Panc1 (cell line): ENCODE measurements around the gene TMEM187. TPM values are rescaled to one million over a fixed set of nuclear protein-coding genes. Genes with fewer than 3 reads are reported as not detected.

Experiments
- ATAC-seq: fragments of 200-7000 bp; cut with Tn5 transposase; 2 replicates; pipeline ENCODE4 v1.9.1; 2020; ENCODE audit warnings: mild to moderate bottlenecking, moderate library complexity
- BruUV-seq: library from RNA; stranded (reverse); fragments of 400-500 nt; replicated peaks from 2 replicates; lab custom pipeline; 2021; lab: Mats Ljungman, UMichigan
- CTCF ChIA-PET: fragments of 300-600 bp; sonication (Branson Sonifier 250); formaldehyde crosslinking; loops from one replicate; lab custom pipeline; 2022; ENCODE audit warnings: antibody characterized with exemption; lab: Charles Lee
- POLR2A ChIA-PET: fragments of 300-600 bp; sonication (Branson Sonifier 250); formaldehyde crosslinking; loops from one replicate; lab custom pipeline; 2022; ENCODE audit warnings: antibody characterized with exemption; lab: Charles Lee
- DNase-seq: peaks from one replicate; pipeline ENCODE4 v3.0.0-alpha.2; 2010; ENCODE audit warnings: low read depth, low spot score
- H3K27ac ChIP-seq: 2 replicates; pipeline ENCODE4 v1.5.1; 2011; ENCODE audit warnings: mild to moderate bottlenecking, low read length, inconsistent platforms
- H3K27me3 ChIP-seq: fragments of 200-500 bp; sonication (Bioruptor generic); 2 replicates; pipeline ENCODE4 v1.6.0; 2014; ENCODE audit warnings: low read length, inconsistent platforms; ENCODE audit not compliant: control insufficient read depth, insufficient read depth
- H3K36me3 ChIP-seq: fragments of 200-500 bp; sonication (Bioruptor generic); 2 replicates; pipeline ENCODE4 v1.5.1; 2014; ENCODE audit warnings: inconsistent platforms, mild to moderate bottlenecking, low read length, moderate library complexity; ENCODE audit not compliant: control insufficient read depth, insufficient read depth
- H3K4me1 ChIP-seq: 2 replicates; pipeline ENCODE4 v1.5.1; 2011; ENCODE audit warnings: inconsistent platforms, mild to moderate bottlenecking, low read length, moderate library complexity; ENCODE audit not compliant: control insufficient read depth, insufficient read depth
- H3K4me3 ChIP-seq, 2 experiments: 2 replicates each; pipeline ENCODE4 v1.5.1; 2011 to 2012; ENCODE audit warnings: low read depth in 2 of 2, low read length in 2 of 2, mild to moderate bottlenecking in 2 of 2, inconsistent platforms in 1 of 2, moderate library complexity in 1 of 2
- H3K9me3 ChIP-seq: fragments of 200-500 bp; sonication (Bioruptor generic); 2 replicates; pipeline ENCODE4 v1.5.1; 2014; ENCODE audit warnings: low read depth, mild to moderate bottlenecking, inconsistent platforms, low read length, moderate library complexity; ENCODE audit not compliant: control insufficient read depth, insufficient read depth
- POLR2AphosphoS5 ChIP-seq: IDR thresholded peaks from 2 replicates; pipeline ENCODE4 v1.6.1; 2012; ENCODE audit warnings: mild to moderate bottlenecking, low read depth, low read length, moderate library complexity
- SIN3A ChIP-seq: IDR thresholded peaks from 2 replicates; pipeline ENCODE4 v1.6.1; 2012; ENCODE audit warnings: low read depth, mild to moderate bottlenecking, low read length, moderate library complexity, borderline replicate concordance; ENCODE audit not compliant: insufficient read depth
- TCF7L2 ChIP-seq: IDR thresholded peaks from 2 replicates; pipeline ENCODE4 v1.6.1; 2011; ENCODE audit warnings: mild to moderate bottlenecking, low read depth, low read length, inconsistent platforms
- in situ Hi-C: cut with HindIII; loops from 2 replicates; pipeline ENCODE4 v1.10.0; 2016; ENCODE audit warnings: low sequenced_read_pairs, low pct_unique_long_range_greater_than_20kb
- intact Hi-C: fragments of 100-400 bp; cut with micrococcal nuclease; formaldehyde crosslinking; loops from one replicate; pipeline ENCODE4 v1.10.0; 2022; ENCODE audit not compliant: unreplicated experiment
- total RNA-seq: library from RNA; stranded (reverse); gene quantifications from one replicate; pipeline ENCODE4 v1.2.1, GENCODE V29; 2021; ENCODE audit not compliant: unreplicated experiment
- TF ChIP-seq, protein P1 (sequence below): fragments of 450-650 bp; IDR thresholded peaks from 2 replicates; pipeline ENCODE4 v1.5.1; 2017; ENCODE audit warnings: mild to moderate bottlenecking
- TF ChIP-seq, protein P2 (sequence below), 2 experiments: IDR thresholded peaks; 2 replicates each; pipeline ENCODE4 v1.6.1; 2011 to 2012; ENCODE audit warnings: low read depth in 2 of 2, control low read depth in 1 of 2, low read length in 1 of 2, mild to moderate bottlenecking in 1 of 2, moderate library complexity in 1 of 2; ENCODE audit not compliant: insufficient read depth in 1 of 2

TMEM187 gene
- total RNA-seq, 1 experiment from 2014 or later: 15.7 TPM

DNA sequence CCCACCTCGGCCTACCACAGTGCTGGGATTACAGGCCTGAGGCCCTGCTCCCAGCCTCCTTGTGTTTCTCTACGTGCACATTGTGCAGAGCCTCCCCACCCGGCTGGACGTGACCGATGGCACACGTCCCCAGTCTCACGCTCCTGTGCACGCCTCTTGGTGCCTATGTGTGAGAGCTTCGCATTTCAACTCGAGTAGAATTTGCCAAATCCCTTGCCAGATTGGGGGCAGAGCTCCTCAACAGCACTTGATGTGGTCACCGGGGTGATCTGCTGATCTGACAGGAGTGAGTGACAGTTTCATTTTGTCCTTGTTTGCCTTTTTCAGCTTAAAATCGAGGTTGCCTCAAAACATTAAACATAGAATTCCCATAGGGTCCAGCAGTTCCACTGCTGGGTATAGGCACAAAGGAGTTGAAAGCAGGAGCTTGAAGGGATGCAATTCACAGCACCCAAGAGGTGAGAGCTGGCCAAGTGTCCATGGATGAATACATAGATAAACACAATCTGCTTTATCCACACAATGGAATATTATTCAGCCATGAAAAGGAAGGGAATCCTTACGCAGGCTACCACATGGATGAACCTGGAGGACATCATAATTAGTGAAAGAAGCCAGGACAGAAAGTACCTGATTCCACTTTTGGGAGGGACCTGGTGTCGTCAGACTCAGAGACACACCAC lies 17.6 kb downstream of the TMEM187 start:
- peaks cover 5% of the 10 kb centered on the region for H3K4me1 ChIP-seq
- no peaks in the 10 kb centered on the region for H3K36me3 ChIP-seq
- ChIA-PET POLR2A (no interaction called here), CTCF (interaction anchor here (0.6 kb wide), 1 partner anchor 127 kb away, joined by 8 read pairs; no protein-coding TSS in a partner anchor)
- DNase-seq: no peak
- TF ChIP-seq POLR2AphosphoS5: no peak
- TF ChIP-seq TCF7L2: no peak
- TF ChIP-seq, protein P1, sequence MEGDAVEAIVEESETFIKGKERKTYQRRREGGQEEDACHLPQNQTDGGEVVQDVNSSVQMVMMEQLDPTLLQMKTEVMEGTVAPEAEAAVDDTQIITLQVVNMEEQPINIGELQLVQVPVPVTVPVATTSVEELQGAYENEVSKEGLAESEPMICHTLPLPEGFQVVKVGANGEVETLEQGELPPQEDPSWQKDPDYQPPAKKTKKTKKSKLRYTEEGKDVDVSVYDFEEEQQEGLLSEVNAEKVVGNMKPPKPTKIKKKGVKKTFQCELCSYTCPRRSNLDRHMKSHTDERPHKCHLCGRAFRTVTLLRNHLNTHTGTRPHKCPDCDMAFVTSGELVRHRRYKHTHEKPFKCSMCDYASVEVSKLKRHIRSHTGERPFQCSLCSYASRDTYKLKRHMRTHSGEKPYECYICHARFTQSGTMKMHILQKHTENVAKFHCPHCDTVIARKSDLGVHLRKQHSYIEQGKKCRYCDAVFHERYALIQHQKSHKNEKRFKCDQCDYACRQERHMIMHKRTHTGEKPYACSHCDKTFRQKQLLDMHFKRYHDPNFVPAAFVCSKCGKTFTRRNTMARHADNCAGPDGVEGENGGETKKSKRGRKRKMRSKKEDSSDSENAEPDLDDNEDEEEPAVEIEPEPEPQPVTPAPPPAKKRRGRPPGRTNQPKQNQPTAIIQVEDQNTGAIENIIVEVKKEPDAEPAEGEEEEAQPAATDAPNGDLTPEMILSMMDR: no peak
- TF ChIP-seq, protein P2, sequence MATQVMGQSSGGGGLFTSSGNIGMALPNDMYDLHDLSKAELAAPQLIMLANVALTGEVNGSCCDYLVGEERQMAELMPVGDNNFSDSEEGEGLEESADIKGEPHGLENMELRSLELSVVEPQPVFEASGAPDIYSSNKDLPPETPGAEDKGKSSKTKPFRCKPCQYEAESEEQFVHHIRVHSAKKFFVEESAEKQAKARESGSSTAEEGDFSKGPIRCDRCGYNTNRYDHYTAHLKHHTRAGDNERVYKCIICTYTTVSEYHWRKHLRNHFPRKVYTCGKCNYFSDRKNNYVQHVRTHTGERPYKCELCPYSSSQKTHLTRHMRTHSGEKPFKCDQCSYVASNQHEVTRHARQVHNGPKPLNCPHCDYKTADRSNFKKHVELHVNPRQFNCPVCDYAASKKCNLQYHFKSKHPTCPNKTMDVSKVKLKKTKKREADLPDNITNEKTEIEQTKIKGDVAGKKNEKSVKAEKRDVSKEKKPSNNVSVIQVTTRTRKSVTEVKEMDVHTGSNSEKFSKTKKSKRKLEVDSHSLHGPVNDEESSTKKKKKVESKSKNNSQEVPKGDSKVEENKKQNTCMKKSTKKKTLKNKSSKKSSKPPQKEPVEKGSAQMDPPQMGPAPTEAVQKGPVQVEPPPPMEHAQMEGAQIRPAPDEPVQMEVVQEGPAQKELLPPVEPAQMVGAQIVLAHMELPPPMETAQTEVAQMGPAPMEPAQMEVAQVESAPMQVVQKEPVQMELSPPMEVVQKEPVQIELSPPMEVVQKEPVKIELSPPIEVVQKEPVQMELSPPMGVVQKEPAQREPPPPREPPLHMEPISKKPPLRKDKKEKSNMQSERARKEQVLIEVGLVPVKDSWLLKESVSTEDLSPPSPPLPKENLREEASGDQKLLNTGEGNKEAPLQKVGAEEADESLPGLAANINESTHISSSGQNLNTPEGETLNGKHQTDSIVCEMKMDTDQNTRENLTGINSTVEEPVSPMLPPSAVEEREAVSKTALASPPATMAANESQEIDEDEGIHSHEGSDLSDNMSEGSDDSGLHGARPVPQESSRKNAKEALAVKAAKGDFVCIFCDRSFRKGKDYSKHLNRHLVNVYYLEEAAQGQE (IDR thresholded peaks at IDR 0.05; ENCODE audit: insufficient read depth in 1 of 2, low read depth in 2 of 2, low read length in 1 of 2): no peak
- TF ChIP-seq SIN3A: no peak
- H3K27me3 ChIP-seq: no peaks in the 10 kb centered on the region
- ATAC-seq: no peak
- BruUV-seq: no TSS peak
- in situ Hi-C loops (no loop called here), intact Hi-C loops (no loop called here)
- no peak overlapping the region for H3K4me3 ChIP-seq
- H3K27ac ChIP-seq: no peak overlapping the region
- H3K9me3 ChIP-seq: no peaks in the 10 kb centered on the region

DNA sequence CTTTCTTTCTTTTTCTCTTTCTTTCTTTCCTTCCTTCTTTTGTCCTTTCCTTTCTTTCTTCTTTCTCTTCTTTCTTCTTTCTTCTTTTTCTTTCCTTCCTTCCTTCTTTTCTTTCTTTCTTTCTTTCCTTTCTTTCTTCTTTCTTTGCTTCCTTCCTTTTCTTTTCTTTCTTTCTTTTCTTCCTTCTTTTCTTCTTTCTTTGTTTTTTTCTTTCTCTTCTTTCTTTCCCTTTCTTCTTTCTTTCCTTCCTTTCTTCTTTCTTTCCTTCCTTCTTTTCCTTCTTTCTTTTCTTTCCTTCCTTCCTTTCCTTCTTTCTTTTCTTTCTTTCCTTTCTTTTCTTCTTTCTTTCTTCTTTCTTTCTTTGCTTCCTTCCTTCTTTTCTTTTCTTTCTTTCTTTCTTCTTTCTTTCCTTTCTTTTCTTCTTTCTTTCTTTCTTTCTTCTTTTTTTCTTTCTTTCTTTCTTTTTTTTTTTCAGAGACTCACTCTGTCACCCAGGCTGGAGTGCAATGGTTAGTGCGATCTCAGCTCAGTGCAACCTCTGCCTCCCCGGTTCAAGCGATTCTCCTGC lies 18.5 kb downstream of the TMEM187 start:
- ATAC-seq (no peak), DNase-seq (no peak)
- no peaks in the 10 kb centered on the region for H3K36me3 ChIP-seq
- BruUV-seq: no TSS peak
- TF ChIP-seq POLR2AphosphoS5 (no peak), TCF7L2 (no peak), SIN3A (no peak)
- TF ChIP-seq, protein P1: no peak
- TF ChIP-seq, protein P2 (IDR thresholded peaks at IDR 0.05; ENCODE audit: insufficient read depth in 1 of 2, low read depth in 2 of 2, low read length in 1 of 2): no peak
- in situ Hi-C loops: no loop called here
- intact Hi-C loops: no loop called here
- no peak overlapping the region for H3K4me3 ChIP-seq
- H3K27ac ChIP-seq: no peak overlapping the region
- ChIA-PET POLR2A (no interaction called here), CTCF (no interaction called here)
- no peaks in the 10 kb centered on the region for H3K27me3 ChIP-seq
- no peaks in the 10 kb centered on the region for H3K4me1 ChIP-seq
- H3K9me3 ChIP-seq: no peaks in the 10 kb centered on the region
